HFFc6 (cell line): ENCODE measurements around the gene GPR137. TPM values are rescaled to one million over a fixed set of nuclear protein-coding genes. Genes with fewer than 3 reads are reported as not detected.

Experiments
- DNase-seq: peaks from one replicate; pipeline ENCODE4 v3.0.0-alpha.2; 2018
- H3K27ac Mint-ChIP-seq: 2 replicates; pipeline ENCODE4 v1.8.0; 2020; ENCODE audit warnings: mild to moderate bottlenecking, mixed read lengths
- H3K27me3 Mint-ChIP-seq: 2 replicates; pipeline ENCODE4 v1.8.0; 2021; ENCODE audit warnings: mild to moderate bottlenecking, moderate library complexity, mixed read lengths; ENCODE audit not compliant: insufficient read depth
- H3K36me3 Mint-ChIP-seq: 2 replicates; pipeline ENCODE4 v1.8.0; 2021; ENCODE audit warnings: low read depth, mixed read lengths
- H3K4me1 Mint-ChIP-seq: 2 replicates; pipeline ENCODE4 v1.8.0; 2020; ENCODE audit warnings: low read depth, mixed read lengths
- H3K4me3 Mint-ChIP-seq: 2 replicates; pipeline ENCODE4 v1.8.0; 2020; ENCODE audit warnings: mild to moderate bottlenecking, moderate library complexity, mixed read lengths
- H3K9me3 Mint-ChIP-seq: 2 replicates; pipeline ENCODE4 v1.8.0; 2020; ENCODE audit warnings: mild to moderate bottlenecking, mixed read lengths
- total RNA-seq, 6 experiments: library from RNA; stranded (reverse); fragmentation: NEBNext Ultra II Directional; extraction: Animal tissue kit (Norgen Biotek cat#: 25700); gene quantifications; 2 replicates in 1 of 6; 3 replicates in 5 of 6; pipeline ENCODE4 v1.2.3, GENCODE V29; 2021
- TF ChIP-seq, protein P1 (sequence below): fragments of 200-600 bp; sonication (generic); IDR thresholded peaks from 2 replicates; pipeline ENCODE4 v1.5.0; 2021; ENCODE audit warnings: antibody characterized with exemption, mild to moderate bottlenecking

The GPR137 gene
- total RNA-seq, 6 experiments from 2014 or later: 27.9 to 42.1 (median 34.7) TPM

DNA sequence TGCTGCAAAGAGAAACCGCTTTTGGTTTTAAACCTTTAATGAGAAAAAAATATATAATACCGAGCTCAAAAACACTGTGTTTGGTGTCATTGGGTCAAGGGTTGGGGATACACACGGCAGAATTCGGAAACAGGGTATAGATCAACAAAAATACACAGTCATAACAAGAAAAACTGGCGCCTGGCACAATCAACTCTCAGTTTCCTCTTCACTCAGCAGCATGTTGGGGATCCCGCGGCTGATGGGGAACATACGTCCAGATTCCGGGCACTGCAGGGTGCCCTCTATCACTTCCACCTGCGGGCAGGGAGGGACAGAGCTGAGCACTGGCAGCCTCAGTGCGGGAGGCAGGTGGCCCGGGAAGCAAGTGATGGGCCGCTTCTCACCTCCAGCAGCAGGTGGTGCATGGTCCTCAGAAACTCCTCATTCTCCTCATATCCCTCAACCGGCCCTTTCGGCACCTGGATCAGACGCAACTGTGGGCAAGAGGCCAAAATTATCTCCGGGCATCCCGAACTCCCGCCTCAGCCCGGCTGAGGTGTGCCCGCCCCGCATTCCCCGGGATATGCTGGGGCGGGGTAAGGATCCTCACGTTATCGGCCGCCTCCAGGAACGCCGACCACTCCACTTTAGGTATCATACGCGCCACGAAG lies 31.1 kb downstream of the GPR137 start:
- H3K9me3 Mint-ChIP-seq: no peaks in the 10 kb centered on the region
- peaks cover 3% of the 10 kb centered on the region for H3K27me3 Mint-ChIP-seq
- DNase-seq: no peak
- H3K36me3 Mint-ChIP-seq: peaks cover 22% of the 10 kb centered on the region
- H3K4me1 Mint-ChIP-seq: peaks cover 24% of the 10 kb centered on the region
- H3K4me3 Mint-ChIP-seq: peak overlapping the region; percentile 96
- TF ChIP-seq, protein P1, sequence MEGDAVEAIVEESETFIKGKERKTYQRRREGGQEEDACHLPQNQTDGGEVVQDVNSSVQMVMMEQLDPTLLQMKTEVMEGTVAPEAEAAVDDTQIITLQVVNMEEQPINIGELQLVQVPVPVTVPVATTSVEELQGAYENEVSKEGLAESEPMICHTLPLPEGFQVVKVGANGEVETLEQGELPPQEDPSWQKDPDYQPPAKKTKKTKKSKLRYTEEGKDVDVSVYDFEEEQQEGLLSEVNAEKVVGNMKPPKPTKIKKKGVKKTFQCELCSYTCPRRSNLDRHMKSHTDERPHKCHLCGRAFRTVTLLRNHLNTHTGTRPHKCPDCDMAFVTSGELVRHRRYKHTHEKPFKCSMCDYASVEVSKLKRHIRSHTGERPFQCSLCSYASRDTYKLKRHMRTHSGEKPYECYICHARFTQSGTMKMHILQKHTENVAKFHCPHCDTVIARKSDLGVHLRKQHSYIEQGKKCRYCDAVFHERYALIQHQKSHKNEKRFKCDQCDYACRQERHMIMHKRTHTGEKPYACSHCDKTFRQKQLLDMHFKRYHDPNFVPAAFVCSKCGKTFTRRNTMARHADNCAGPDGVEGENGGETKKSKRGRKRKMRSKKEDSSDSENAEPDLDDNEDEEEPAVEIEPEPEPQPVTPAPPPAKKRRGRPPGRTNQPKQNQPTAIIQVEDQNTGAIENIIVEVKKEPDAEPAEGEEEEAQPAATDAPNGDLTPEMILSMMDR: peak; percentile 17; the same call in 1 of the 2 replicates
- peak overlapping the region; percentile 99 for H3K27ac Mint-ChIP-seq

DNA sequence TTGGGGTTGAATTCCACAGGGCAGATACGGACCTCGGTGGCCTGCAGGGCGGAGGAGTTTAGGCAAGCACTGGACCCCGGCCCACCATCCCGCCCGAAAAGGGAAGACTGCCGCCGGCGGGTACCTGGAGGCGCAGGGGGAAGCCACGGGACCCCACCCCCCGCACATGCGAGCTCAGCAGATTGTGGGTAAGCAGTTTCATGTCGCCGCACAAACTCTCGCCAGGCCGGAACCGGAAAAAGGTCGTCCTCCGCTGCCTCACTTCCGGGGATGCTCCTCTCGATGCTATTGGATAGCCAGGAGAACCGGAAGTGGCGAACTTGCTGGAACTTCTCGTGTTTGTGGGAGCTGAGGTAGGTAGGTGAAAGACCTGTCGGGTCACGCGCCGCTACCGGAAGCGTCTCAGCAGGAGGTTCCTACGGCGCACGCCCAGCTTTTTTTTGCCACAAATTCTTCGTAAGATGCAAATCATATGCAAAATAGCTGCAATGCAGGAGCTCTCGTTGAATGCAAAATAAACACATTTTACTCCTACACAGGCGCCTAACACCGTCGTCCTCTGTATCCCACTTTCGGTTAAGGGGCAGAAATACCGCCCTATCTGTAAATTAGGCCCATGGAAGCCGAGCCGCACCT lies 31.8 kb downstream of the GPR137 start, which contains the start of gene TRMT112:
Gene TRMT112 (minus strand): TSS at position 235 of the 636 bp plus-strand sequence. CDS start 33 bp downstream, at position 202.
- peak within 1 kb of the TSS; percentile 96 for H3K4me3 Mint-ChIP-seq
- H3K4me1 Mint-ChIP-seq: peaks cover 24% of the 10 kb centered on the region
- H3K27ac Mint-ChIP-seq: peak within 1 kb of the TSS; percentile 99
- H3K36me3 Mint-ChIP-seq: peaks cover 25% of the 10 kb centered on the region
- TF ChIP-seq, protein P1: no peak
- no peaks in the 10 kb centered on the region for H3K9me3 Mint-ChIP-seq
- peaks cover 3% of the 10 kb centered on the region for H3K27me3 Mint-ChIP-seq
- peak; percentile 98 for DNase-seq

DNA sequence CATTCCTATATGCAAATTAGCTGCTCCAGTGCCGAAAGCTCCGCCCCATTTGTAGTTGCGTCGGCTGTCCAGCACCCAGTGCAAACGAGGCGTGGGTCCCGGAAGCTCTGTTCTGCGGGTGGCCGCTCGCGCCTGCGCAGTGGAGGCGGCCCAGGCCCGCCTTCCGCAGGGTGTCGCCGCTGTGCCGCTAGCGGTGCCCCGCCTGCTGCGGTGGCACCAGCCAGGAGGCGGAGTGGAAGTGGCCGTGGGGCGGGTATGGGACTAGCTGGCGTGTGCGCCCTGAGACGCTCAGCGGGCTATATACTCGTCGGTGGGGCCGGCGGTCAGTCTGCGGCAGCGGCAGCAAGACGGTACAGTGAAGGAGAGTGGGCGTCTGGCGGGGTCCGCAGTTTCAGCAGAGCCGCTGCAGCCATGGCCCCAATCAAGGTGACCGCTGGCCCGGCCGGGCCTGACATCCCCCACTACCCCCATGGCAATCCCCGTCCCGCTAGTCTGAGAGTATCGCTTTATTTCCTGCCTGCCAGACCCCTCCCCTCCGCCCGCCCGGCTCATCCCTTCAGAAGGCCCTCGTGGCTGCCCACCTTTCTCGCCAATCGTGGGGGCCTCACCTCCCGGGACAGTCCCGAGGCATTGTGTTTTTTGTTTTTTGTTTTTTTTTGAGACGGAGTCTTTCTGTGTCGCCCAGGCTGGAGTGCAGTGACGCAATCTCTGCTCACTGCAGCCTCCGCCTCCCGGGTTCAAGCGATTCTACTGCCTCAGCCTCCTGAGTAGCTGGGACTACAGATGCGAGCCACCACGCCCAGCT lies 32.5 kb downstream of the GPR137 start, which contains the start of gene PRDX5:
Gene PRDX5 (plus strand): TSS at position 161 of the 805 bp plus-strand sequence. CDS start 95 bp downstream, at position 256.
- Mint-ChIP-seq H3K4me3 (peak within 1 kb of the TSS; percentile 96), H3K4me1 (peaks cover 24% of the 10 kb centered on the region), H3K36me3 (peaks cover 25% of the 10 kb centered on the region), H3K9me3 (no peaks in the 10 kb centered on the region), H3K27ac (peak within 1 kb of the TSS; percentile 99), H3K27me3 (peaks cover 3% of the 10 kb centered on the region)
- TF ChIP-seq, protein P1: peak; percentile 57
- peak; percentile 95 for DNase-seq

DNA sequence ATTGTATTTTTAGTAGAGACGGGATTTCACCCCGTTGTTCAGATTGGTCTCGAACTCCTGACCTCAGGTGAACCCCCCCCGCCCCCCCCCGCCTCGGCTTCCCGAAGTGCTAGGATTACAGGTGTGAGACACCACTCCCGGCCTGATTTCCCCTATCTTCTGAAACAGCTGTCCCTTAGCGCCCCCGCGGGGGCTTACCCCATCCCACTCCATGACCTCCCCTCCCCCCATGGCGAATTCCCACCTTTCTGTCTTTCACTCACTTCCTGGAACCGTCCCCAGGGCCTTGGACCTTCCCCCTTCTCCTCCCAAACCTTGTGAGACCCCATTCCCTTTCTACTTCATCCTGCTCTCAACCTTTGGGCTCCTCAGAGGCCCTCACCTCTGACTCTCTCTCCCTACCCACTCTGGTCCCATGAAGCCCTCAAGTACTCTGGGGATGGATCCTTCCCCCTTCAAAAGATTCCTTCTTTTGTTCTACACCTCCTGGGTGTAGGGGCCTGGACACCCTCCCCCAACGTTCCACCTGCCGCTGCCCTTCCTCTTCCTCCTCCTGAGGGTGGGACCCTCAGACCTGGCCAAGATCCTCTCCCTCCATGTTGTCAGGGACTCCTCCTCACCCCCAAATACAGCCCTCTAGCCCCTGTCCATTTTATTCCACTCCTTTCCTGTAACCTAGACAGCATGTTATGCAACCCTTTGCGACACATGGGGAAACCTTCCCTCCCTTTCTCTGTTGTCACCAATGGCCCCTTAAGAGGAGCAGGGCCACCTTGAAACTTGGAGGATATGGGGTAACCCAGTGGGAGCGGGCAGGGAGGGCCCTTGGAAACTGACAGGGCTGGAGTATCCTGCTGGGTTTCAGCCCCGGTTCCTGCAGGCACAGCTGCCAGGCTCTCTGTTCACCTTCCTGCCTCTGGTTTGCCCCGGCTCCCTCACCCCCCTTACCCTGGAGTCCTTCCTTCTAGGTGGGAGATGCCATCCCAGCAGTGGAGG lies 33.4 kb downstream of the GPR137 start:
- Mint-ChIP-seq H3K4me3 (peak overlapping the region; percentile 96), H3K27me3 (peaks cover 3% of the 10 kb centered on the region), H3K27ac (peak overlapping the region; percentile 99), H3K9me3 (no peaks in the 10 kb centered on the region), H3K4me1 (peaks cover 24% of the 10 kb centered on the region), H3K36me3 (peaks cover 25% of the 10 kb centered on the region)
- no peak for DNase-seq
- TF ChIP-seq, protein P1: no peak
